Stimulated activated naive CD8-positive, alpha-beta T cell treated with anti-CD3 and anti-CD28 coated beads, Interleukin-15, amount 100 ng/mL, for 72 hours (primary cell): ENCODE results near the gene A1BG.

Source experiments
- ATAC-seq: fragments of 150-1000 bp; cut with Tn5 transposase; 2 replicates; pipeline ENCODE4 v1.10.0; 2021; ENCODE audit warnings: mild to moderate bottlenecking, moderate library complexity
- DNase-seq, 2 donors: peaks; one replicate each; pipeline ENCODE4 v3.0.0; 2021 to 2022
- H3K27ac Mint-ChIP-seq, 2 donors: one replicate each; pipeline ENCODE4 v1.8.0; 2022; ENCODE audit warnings: mild to moderate bottlenecking in 2 of 2, mixed read lengths in 2 of 2, moderate library complexity in 2 of 2
- H3K27me3 Mint-ChIP-seq: one replicate; pipeline ENCODE4 v1.8.0; 2022; ENCODE audit warnings: mixed read lengths
- H3K4me1 Mint-ChIP-seq: one replicate; pipeline ENCODE4 v1.8.0; 2022; ENCODE audit warnings: mild to moderate bottlenecking, mixed read lengths
- H3K4me3 Mint-ChIP-seq, 2 donors: one replicate each; pipeline ENCODE4 v1.8.0; 2022; ENCODE audit warnings: mild to moderate bottlenecking in 2 of 2, mixed read lengths in 2 of 2, moderate library complexity in 1 of 2
- H3K9me3 Mint-ChIP-seq, 2 donors: one replicate each; pipeline ENCODE4 v1.8.0; 2022; ENCODE audit warnings: mixed read lengths in 2 of 2

The A1BG gene

DNA sequence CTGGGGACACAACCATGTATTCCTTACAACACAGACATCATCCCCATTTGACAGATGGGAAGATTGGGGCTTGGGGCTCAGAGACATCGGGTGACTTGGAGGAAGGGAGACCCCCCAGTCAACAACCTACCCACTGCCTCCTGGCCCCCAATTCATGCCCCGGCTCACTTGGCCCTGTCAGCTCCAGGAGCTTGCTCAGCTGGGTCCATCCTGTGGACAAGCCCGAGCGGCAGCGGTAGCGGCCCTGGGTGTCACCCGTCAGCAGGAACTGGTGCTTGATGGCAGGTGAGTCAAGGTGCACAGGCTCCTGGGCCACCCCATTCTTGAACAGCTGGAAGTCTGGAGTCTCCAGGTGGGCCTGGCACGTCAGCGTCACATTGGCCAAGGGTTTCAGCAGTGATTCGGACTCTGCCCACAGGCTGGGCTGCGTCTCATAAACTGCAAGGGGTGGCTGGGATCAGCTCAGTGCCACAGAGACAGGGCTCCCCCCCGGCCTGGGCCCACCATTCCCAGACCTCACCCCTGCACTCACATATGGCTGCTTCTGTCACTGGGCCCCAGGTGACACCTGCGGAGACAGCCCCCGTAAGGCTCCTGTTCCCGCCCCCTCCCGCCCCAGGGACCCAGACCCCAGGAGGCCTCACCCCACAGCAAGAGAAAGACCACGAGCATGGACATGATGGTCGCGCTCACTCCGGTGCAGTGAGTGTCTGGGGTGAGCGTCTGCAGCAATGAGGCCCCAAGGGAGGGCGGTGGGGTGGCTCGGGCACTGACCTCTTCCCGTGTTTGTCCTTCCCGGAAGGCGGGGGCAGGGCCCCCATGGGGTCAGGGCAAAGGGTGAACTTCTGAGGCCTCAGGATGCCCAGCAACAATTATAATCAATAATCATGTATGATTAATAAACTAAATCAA lies at the start of gene A1BG:
A1BG (minus strand) TSS at position 733 of the 912 bp plus-strand sequence; CDS start at position 678, 55 bp downstream.
- ATAC-seq (no peak), DNase-seq (no peak)
- no peaks in the 10 kb centered on the region for H3K27me3 Mint-ChIP-seq
- no peak within 1 kb of the TSS for H3K27ac Mint-ChIP-seq
- H3K4me1 Mint-ChIP-seq, result peaks cover 59% of the 10 kb centered on the region
- H3K9me3 Mint-ChIP-seq, result peaks cover 0 to 8% of the 10 kb centered on the region in 2 donors
- H3K4me3 Mint-ChIP-seq, result no peak within 1 kb of the TSS

GRCh38 chr19:58401840-58402421 lies 48.6 kb upstream of the A1BG start:
- Mint-ChIP-seq H3K4me1 (peaks cover 34% of the 10 kb centered on the region), H3K9me3 (no peaks in the 10 kb centered on the region), H3K4me3 (peak overlapping the region; percentile 87 to 98), H3K27ac (peak overlapping the region in 1 of 2 donors; percentile 95), H3K27me3 (peaks cover 16% of the 10 kb centered on the region)
- ATAC-seq (no peak), DNase-seq (no peak)

- Mint-ChIP-seq H3K27ac (peak overlapping the region; percentile 28 to 95), H3K4me1 (peaks cover 27% of the 10 kb centered on the region), H3K4me3 (peak overlapping the region; percentile 87 to 98), H3K9me3 (no peaks in the 10 kb centered on the region), H3K27me3 (peaks cover 22% of the 10 kb centered on the region)
- DNase-seq (peak; percentile 99), ATAC-seq (peak; percentile 98)
These were observed 47.9 kb upstream of the A1BG start for GRCh38 chr19:58400916-58401839.

DNA sequence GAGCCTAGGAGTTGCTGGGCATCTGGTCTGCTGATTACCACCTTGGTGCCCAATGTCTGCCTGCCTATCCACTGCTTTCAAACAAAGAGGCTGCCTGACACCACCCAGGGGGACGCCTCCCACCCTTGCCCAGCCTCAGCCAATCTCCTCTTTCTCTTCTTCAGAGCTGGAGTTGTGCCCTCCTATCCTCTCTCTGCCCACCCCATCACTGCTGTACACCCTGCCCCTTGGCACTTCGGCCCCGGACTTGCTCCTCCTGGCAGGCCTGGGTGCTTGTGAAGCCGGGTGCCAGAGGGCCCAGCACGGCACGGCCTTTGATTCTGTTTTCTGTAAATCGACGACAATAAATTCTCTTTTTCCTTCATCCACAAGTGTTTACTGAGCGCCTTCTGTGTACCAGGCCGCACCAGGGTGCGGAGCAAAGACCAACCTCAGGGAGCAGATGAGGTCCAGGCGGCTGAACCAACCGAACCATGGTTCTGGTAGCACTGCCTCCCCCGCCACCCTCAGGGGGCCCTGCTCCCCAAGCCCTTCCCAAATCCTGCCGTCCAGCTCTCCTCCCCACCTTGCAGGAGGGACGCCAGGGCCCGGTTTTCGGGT lies 47.1 kb upstream of the A1BG start:
- Mint-ChIP-seq H3K4me1 (peaks cover 35% of the 10 kb centered on the region), H3K27me3 (peaks cover 29% of the 10 kb centered on the region), H3K27ac (no peak overlapping the region), H3K9me3 (no peaks in the 10 kb centered on the region), H3K4me3 (peak overlapping the region; percentile 87 to 98)
- ATAC-seq (no peak), DNase-seq (no peak)

GRCh38 chr19:58399903-58400302 lies 46.6 kb upstream of the A1BG start:
- ATAC-seq (no peak), DNase-seq (no peak)
- peak overlapping the region in 1 of 2 donors; percentile 98 for H3K4me3 Mint-ChIP-seq
- no peak overlapping the region for H3K27ac Mint-ChIP-seq
- H3K4me1 Mint-ChIP-seq, result peaks cover 39% of the 10 kb centered on the region
- H3K9me3 Mint-ChIP-seq, result no peaks in the 10 kb centered on the region
- peaks cover 29% of the 10 kb centered on the region for H3K27me3 Mint-ChIP-seq

- H3K27ac Mint-ChIP-seq, result peak overlapping the region in 1 of 2 donors; percentile 42
- no peak overlapping the region for H3K4me3 Mint-ChIP-seq
- ATAC-seq (no peak), DNase-seq (no peak)
- no peaks in the 10 kb centered on the region for H3K9me3 Mint-ChIP-seq
- peaks cover 43% of the 10 kb centered on the region for H3K4me1 Mint-ChIP-seq
- peaks cover 29% of the 10 kb centered on the region for H3K27me3 Mint-ChIP-seq
These were observed 45.3 kb upstream of the A1BG start for GRCh38 chr19:58398545-58398944.

DNA sequence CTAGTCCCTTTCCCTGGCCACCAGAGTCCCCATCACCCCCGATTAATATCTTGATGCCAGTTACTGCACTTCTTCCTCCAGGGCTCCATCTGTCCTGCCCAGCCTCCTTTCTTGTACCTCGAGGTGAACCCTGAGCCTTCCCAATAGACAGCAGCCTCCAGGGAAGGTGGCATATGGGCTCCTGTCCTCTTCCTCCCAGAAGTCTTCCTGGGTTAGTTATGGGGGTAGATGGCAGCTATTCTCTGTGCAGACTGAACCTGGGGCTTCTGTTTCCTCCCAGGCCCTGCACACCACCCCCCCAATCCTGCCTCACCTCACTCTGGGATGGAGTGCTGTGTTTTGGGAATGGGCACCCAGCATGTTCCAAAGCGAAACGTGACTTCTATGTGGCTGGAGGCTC lies 44.8 kb upstream of the A1BG start:
- no peak overlapping the region for H3K4me3 Mint-ChIP-seq
- no peak for ATAC-seq
- H3K4me1 Mint-ChIP-seq, result peaks cover 47% of the 10 kb centered on the region
- H3K27me3 Mint-ChIP-seq, result peaks cover 29% of the 10 kb centered on the region
- no peak overlapping the region for H3K27ac Mint-ChIP-seq
- DNase-seq, result no peak
- no peaks in the 10 kb centered on the region for H3K9me3 Mint-ChIP-seq

DNA sequence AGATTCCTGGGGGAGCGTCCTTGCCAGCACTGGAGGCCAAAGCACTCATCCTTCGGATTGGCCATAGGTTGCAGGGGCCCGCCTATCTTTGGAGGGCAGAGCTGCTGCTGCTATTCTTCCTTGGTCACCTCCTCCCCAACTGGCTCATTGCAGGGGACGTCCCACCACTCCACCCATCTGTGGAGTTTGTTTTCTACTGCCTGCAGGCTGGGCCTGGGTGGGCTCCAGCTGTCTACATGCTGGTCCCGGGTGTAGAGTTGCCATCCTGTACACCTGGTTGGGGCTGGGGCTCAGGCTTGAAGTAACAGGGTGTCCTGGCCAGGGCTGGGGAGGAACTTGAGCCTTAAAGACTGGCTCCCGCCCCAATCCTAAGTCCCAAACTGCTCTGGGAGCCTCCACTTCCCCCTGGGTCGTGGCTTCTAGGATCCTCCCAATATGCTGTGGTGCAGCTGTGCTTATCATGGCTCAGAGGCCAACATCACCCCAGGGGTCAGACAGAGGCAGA lies 44.3 kb upstream of the A1BG start:
- peaks cover 52% of the 10 kb centered on the region for H3K4me1 Mint-ChIP-seq
- ATAC-seq (no peak), DNase-seq (no peak)
- H3K27ac Mint-ChIP-seq, result no peak overlapping the region
- H3K27me3 Mint-ChIP-seq, result peaks cover 29% of the 10 kb centered on the region
- H3K4me3 Mint-ChIP-seq, result no peak overlapping the region
- H3K9me3 Mint-ChIP-seq, result no peaks in the 10 kb centered on the region

- Mint-ChIP-seq H3K27me3 (peaks cover 29% of the 10 kb centered on the region), H3K27ac (no peak overlapping the region), H3K4me3 (no peak overlapping the region), H3K4me1 (peaks cover 52% of the 10 kb centered on the region), H3K9me3 (no peaks in the 10 kb centered on the region)
- DNase-seq (no peak), ATAC-seq (no peak)
These were observed 43.6 kb upstream of the A1BG start for GRCh38 chr19:58396691-58397532.

DNA sequence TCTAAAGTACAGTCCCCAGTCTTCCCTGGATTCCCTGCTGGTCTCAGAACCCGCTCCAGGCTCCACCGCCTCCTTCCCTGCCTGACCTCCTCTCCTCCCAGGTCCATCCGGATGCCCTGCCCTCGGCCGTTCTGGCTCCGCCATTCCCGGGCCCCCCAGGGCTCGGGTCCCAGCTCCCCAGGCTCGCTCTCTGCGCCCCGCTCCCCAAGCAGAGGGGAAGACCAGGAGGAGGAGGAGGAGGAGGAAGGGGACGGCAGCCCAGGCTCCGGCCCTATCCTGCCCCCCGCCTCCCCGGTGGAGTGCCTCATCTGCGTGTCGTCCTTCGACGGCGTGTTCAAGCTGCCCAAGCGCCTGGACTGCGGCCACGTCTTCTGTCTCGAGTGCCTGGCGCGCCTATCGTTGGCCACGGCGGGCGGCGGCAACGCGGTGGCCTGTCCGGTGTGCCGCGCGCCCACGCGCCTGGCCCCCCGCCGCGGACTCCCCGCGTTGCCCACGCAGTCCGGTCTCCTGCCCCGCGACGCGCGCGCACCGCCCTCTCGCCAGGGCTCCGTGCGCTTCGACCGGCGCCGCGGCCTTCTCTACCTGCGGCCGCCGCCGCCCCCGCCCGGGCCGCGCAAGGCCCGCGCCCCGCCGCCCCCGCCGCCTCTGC lies 42.8 kb upstream of the A1BG start:
- H3K27me3 Mint-ChIP-seq, result peaks cover 29% of the 10 kb centered on the region
- no peak overlapping the region for H3K27ac Mint-ChIP-seq
- no peak overlapping the region for H3K4me3 Mint-ChIP-seq
- peaks cover 49% of the 10 kb centered on the region for H3K4me1 Mint-ChIP-seq
- DNase-seq (no peak), ATAC-seq (peak; percentile 24)
- H3K9me3 Mint-ChIP-seq, result no peaks in the 10 kb centered on the region

- peaks cover 29% of the 10 kb centered on the region for H3K27me3 Mint-ChIP-seq
These were observed 42.1 kb upstream of the A1BG start, which contains the start of gene RNF225 for GRCh38 chr19:58395220-58395978. TSS of gene RNF225 (plus strand) at chr19:58395656. CDS start at chr19:58396090, 434 bp downstream.

DNA sequence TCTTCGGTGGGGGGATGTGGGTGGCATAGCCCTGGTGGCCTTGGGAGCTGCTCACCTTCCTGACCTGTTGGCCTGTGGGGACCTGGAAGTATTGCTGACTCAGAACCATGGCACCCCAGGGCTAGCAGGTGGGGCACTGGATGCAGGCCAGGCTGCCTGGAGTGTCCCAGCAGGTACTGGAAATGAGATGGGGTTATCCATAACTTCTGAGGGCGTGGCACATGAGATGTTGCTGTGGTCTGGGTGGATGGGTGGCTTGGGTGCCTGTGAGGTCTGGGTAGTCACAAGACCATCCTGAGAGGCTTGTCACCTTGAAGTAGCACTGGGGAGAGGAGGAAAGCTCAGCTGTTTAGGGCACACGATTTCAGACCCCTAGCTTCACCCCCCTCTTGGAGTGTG lies 41.5 kb upstream of the A1BG start:
- ATAC-seq, result peak; percentile 6
- Mint-ChIP-seq H3K27ac (no peak overlapping the region), H3K9me3 (no peaks in the 10 kb centered on the region), H3K4me1 (peaks cover 44% of the 10 kb centered on the region), H3K4me3 (no peak overlapping the region), H3K27me3 (peaks cover 29% of the 10 kb centered on the region)
- DNase-seq, result no peak

More at GRCh38 chr19:58395220-58395978, 42.1 kb upstream of the A1BG start, which contains the start of gene RNF225:
- no peak for DNase-seq
- peak; percentile 33 for ATAC-seq
- Mint-ChIP-seq H3K4me3 (no peak within 1 kb of the TSS), H3K9me3 (no peaks in the 10 kb centered on the region), H3K4me1 (peaks cover 48% of the 10 kb centered on the region), H3K27ac (no peak within 1 kb of the TSS)

DNA sequence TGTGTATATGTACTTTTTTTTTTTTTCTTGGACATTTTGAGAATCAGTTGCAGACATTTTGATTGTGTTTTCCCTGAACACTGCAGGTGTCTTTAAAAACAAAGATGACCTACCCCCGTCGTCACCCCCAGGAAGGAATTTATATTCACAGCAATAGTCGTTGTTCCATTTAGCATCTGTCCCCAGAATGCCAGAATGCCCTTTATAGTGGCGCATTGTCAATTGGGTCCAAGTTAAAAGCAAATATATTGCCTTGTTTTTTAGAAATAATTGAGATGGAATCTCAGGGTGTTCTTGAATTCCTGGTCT lies 40.4 kb upstream of the A1BG start:
- H3K4me3 Mint-ChIP-seq, result no peak overlapping the region

More for the DNA sequence above, 40.4 kb upstream of the A1BG start:
- H3K27ac Mint-ChIP-seq, result no peak overlapping the region
- no peak for DNase-seq
- H3K9me3 Mint-ChIP-seq, result no peaks in the 10 kb centered on the region
- no peak for ATAC-seq
- H3K4me1 Mint-ChIP-seq, result peaks cover 51% of the 10 kb centered on the region
- peaks cover 29% of the 10 kb centered on the region for H3K27me3 Mint-ChIP-seq
